ENCODE measurements around the gene GRP. TPM values are rescaled to one million over a fixed set of nuclear protein-coding genes. Genes with fewer than 3 reads are reported as not detected.

GRP gene
- total RNA-seq, 1 donor from 2014 or later, result not detected

DNA sequence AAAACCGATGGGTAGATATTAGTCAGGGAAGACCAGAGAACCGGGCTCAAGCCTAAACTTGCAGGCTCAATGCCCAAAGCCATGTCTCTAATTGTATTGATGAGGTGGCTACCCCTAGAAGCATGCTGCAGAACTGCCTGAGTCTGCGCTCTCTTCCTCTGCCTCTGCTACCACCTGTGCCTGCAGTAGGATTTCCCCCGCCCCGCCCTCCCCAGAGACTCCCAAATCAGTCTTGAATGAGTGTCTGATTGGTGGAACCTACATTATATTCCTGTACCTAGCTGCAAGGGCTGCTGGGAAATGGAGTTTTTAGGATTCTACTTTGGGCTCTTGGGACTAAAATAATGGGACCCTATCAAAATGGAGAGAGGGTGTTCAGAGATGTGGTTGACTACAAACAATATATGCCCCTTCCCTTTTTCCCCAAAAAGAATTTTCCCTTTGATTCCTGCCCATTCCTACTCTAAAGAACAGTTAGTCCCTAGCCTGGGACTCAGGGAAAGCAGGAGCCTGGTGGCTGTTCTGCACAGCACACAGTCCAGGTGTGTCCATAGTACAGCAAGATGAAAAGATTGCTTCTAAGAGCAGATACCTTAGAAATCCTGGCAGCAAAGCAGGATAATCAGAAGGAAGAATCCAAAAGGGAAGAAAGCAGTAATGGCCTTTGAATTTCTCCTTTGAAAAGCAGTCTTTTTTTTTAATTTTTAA lies 12.5 kb downstream of the GRP start:
- POLR2A ChIA-PET, result interaction anchor here (0.7 kb wide), 1 partner anchor 10 kb away, joined by 3 read pairs; no protein-coding TSS in a partner anchor
- CTCF ChIA-PET, result no interaction called here
- DNase-seq (no peak), ATAC-seq (ENCODE audit: low read depth) (no peak)
- H3K9me3 Mint-ChIP-seq, result no peaks in the 10 kb centered on the region
- TF ChIP-seq, protein P1, sequence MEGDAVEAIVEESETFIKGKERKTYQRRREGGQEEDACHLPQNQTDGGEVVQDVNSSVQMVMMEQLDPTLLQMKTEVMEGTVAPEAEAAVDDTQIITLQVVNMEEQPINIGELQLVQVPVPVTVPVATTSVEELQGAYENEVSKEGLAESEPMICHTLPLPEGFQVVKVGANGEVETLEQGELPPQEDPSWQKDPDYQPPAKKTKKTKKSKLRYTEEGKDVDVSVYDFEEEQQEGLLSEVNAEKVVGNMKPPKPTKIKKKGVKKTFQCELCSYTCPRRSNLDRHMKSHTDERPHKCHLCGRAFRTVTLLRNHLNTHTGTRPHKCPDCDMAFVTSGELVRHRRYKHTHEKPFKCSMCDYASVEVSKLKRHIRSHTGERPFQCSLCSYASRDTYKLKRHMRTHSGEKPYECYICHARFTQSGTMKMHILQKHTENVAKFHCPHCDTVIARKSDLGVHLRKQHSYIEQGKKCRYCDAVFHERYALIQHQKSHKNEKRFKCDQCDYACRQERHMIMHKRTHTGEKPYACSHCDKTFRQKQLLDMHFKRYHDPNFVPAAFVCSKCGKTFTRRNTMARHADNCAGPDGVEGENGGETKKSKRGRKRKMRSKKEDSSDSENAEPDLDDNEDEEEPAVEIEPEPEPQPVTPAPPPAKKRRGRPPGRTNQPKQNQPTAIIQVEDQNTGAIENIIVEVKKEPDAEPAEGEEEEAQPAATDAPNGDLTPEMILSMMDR (IDR thresholded peaks at IDR 0.05), result no peak
- intact Hi-C loops (cut with micrococcal nuclease), result no loop called here
- no peaks in the 10 kb centered on the region for H3K36me3 Mint-ChIP-seq (ENCODE audit: low read depth)
- H3K4me1 Mint-ChIP-seq, result no peaks in the 10 kb centered on the region
- peaks cover 27% of the 10 kb centered on the region for H3K27me3 Mint-ChIP-seq
- no peak overlapping the region for H3K4me3 Mint-ChIP-seq
- no peak overlapping the region for H3K27ac Mint-ChIP-seq

DNA sequence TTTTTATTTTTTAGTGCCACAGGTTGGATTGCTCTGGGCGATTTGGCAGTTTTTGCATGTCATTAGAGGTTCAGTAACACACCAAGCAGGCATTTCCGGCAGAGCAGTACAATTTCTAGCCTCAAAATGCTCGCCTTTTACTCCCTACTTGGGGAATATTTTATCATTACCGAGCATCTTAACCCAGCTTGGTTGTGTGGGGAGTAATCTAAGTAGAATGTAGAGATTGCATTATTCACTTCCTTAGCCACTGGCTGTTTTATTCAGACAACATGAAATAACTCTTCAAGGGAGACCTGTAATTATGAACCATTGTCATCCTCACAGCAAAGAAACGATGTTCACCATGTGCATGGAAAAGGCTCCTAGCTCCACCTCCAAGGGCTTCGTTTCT lies 13.1 kb downstream of the GRP start:
- Mint-ChIP-seq H3K4me1 (no peaks in the 10 kb centered on the region), H3K27ac (no peak overlapping the region), H3K9me3 (peaks cover 2% of the 10 kb centered on the region), H3K27me3 (peaks cover 31% of the 10 kb centered on the region), H3K36me3 (ENCODE audit: low read depth) (no peaks in the 10 kb centered on the region), H3K4me3 (no peak overlapping the region)
- ChIA-PET POLR2A (no interaction called here), CTCF (interaction anchor here (0.6 kb wide), 1 partner anchor 506 kb away, joined by 3 read pairs; no protein-coding TSS in a partner anchor)
- intact Hi-C loops (cut with micrococcal nuclease), result no loop called here
- DNase-seq (no peak), ATAC-seq (ENCODE audit: low read depth) (no peak)
- TF ChIP-seq, protein P1 (IDR thresholded peaks at IDR 0.05), result no peak

DNA sequence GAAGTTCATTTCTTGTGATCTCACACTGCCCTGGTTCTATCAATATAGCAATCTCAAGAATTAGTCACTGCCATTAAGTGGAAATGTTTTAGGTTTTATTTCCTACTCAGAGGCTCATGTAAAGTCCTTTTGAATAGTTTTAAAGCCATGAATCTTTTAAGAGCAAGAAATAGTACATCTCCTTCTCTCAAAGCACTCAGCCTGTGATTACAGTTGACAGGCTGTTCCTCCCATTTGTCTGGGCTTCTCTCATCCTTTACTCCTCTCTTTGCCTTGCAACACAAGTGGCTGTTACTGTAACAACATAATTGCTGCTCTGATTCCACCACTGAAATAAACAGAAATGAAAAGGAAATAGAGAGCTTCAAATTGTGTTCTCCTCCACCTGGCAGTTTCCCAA lies 18.4 kb downstream of the GRP start:
- Mint-ChIP-seq H3K36me3 (ENCODE audit: low read depth) (no peaks in the 10 kb centered on the region), H3K4me1 (no peaks in the 10 kb centered on the region), H3K9me3 (peaks cover 2% of the 10 kb centered on the region), H3K27me3 (peaks cover 11% of the 10 kb centered on the region), H3K4me3 (no peak overlapping the region), H3K27ac (no peak overlapping the region)
- TF ChIP-seq, protein P1 (IDR thresholded peaks at IDR 0.05), result no peak
- no peak for ATAC-seq (ENCODE audit: low read depth)
- intact Hi-C loops (cut with micrococcal nuclease), result no loop called here
- DNase-seq, result no peak
- POLR2A ChIA-PET, result no interaction called here
- CTCF ChIA-PET, result no interaction called here

DNA sequence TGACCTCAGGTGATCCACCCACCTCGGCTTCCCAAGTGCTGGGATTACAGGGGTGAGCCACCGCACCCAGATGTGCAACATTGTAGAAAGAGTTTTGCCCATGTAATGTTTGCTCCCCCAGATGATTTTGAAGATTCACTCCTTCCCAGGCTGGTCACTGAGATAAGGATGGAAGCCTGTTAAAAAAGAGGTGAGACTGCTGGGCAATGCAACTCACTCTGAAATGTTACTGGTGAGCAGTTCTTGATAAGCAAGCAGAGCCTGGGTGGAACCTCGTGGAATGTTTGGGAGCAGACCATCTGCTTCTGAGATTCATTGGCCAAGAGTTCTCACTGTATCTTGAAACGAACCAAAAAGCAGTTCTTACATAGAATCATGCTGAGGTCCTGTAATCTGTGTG lies 19.7 kb downstream of the GRP start:
- POLR2A ChIA-PET, result no interaction called here
- DNase-seq, result no peak
- intact Hi-C loops (cut with micrococcal nuclease), result loop anchor here (10.0 kb wide), 1 partner anchor 1175 kb away; no protein-coding TSS in a partner anchor
- Mint-ChIP-seq H3K4me3 (no peak overlapping the region), H3K36me3 (ENCODE audit: low read depth) (no peaks in the 10 kb centered on the region), H3K27me3 (peaks cover 11% of the 10 kb centered on the region), H3K4me1 (no peaks in the 10 kb centered on the region), H3K9me3 (peaks cover 2% of the 10 kb centered on the region), H3K27ac (no peak overlapping the region)
- TF ChIP-seq, protein P1 (IDR thresholded peaks at IDR 0.05), result no peak
- CTCF ChIA-PET, result no interaction called here
- ATAC-seq (ENCODE audit: low read depth), result no peak

DNA sequence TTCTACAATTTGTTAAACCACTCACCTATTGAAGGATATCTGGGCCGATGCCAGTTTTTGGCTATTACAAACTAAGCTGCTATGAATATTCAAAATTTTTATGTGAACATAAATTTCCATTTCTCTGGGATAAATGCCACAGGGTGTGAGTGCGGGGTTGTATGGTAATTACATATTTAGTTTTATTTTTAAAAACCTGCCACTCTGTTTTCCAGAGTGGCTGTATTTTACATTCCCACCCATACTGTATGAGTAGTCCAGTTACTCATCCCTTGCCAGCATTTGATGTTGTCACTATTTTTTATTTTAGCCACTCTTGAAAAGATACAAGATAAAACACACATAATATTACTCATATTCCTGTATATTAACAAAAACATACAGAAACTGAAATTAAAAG lies 22.9 kb downstream of the GRP start:
- no peaks in the 10 kb centered on the region for H3K9me3 Mint-ChIP-seq
- H3K4me1 Mint-ChIP-seq, result no peaks in the 10 kb centered on the region
- ATAC-seq (ENCODE audit: low read depth) (no peak), DNase-seq (no peak)
- intact Hi-C loops (cut with micrococcal nuclease), result loop anchor here (10.0 kb wide), 1 partner anchor 1172 kb away; no protein-coding TSS in a partner anchor
- POLR2A ChIA-PET, result no interaction called here
- H3K27ac Mint-ChIP-seq, result no peak overlapping the region
- TF ChIP-seq, protein P1 (IDR thresholded peaks at IDR 0.05), result no peak
- H3K36me3 Mint-ChIP-seq (ENCODE audit: low read depth), result no peaks in the 10 kb centered on the region
- CTCF ChIA-PET, result no interaction called here
- peaks cover 23% of the 10 kb centered on the region for H3K27me3 Mint-ChIP-seq
- no peak overlapping the region for H3K4me3 Mint-ChIP-seq
